HuH-7 (cell line): ENCODE data around the gene CPA4.
"Not testable (repeated sequence)": the region's sequence is repeated elsewhere in the genome, so short reads cannot be mapped to it uniquely, and the experiment has no call there.

ENCODE experiments used
- DNase-seq: peaks from one replicate; pipeline ENCODE4 v3.0.0; 2011; ENCODE audit warnings: low spot score

The CPA4 gene, protein sequence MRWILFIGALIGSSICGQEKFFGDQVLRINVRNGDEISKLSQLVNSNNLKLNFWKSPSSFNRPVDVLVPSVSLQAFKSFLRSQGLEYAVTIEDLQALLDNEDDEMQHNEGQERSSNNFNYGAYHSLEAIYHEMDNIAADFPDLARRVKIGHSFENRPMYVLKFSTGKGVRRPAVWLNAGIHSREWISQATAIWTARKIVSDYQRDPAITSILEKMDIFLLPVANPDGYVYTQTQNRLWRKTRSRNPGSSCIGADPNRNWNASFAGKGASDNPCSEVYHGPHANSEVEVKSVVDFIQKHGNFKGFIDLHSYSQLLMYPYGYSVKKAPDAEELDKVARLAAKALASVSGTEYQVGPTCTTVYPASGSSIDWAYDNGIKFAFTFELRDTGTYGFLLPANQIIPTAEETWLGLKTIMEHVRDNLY

GRCh38 chr7:130292682-130293257 is at the start of gene CPA4:
TSS of gene CPA4 (plus strand) at chr7:130293161. CDS start at chr7:130293181, 20 bp downstream.
- DNase-seq = no peak

DNA sequence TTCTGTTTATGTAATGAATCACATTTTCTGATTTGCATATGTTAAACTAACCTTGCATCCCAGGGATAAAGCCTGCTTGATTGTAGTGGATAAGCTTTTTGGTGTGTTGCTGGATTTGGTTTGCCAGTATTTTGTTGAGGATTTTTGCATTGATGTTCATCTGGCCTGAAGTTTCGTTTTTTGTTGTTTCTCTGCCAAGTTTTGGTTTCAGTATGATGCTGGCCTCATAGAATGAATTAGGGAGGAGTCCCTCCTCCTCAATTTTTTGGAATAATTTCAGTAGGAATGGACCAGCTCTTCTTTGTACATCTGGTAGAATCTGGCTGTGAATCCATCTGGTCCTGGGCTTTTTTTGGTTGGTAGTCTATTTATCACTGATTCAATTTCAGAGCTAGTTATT is 49.5 kb upstream of the CPA4 start:
- DNase-seq = not testable (repeated sequence)

GRCh38 chr7:130246491-130246890 is 46.5 kb upstream of the CPA4 start:
- DNase-seq = not testable (repeated sequence)

GRCh38 chr7:130248842-130249241 is 44.1 kb upstream of the CPA4 start:
- not testable (repeated sequence) for DNase-seq

DNA sequence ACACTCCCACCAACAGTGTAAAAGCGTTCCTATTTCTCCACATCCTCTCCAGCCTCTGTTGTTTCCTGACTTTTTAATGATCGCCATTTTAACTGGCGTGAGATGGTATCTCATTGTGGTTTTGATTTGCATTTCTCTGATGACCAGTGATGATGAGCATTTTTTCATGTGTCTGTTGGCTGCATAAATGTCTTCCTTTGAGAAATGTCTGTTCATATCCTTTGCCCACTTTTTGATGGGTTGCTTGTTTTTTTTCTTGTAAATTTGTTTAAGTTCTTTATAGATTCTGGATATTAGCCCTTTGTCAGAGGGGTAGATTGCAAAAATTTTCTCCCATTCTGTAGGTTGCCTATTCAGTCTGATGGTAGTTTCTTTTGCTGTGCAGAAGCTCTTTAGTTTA is 43.3 kb upstream of the CPA4 start:
- DNase-seq = not testable (repeated sequence)

DNA sequence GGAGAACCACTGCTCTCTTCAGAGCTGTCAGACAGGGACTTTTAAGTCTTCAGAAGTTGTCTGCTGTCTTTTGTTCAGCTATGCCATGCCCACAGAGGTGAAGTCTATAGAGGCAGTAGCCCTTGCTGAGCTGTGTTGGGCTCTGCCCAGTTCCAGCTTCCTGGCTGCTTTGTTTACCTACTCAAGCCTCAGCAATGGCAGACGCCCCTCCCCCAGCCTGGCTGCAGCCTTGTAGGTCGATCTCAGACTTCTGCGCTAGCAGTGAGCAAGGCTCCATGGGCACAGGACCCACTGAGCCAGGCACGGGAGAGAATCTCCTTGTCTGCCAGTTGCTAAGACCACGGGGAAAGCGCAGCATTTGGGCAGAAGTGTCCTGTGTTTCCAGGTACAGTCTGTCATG is 38.4 kb upstream of the CPA4 start:
- DNase-seq = no peak

DNA sequence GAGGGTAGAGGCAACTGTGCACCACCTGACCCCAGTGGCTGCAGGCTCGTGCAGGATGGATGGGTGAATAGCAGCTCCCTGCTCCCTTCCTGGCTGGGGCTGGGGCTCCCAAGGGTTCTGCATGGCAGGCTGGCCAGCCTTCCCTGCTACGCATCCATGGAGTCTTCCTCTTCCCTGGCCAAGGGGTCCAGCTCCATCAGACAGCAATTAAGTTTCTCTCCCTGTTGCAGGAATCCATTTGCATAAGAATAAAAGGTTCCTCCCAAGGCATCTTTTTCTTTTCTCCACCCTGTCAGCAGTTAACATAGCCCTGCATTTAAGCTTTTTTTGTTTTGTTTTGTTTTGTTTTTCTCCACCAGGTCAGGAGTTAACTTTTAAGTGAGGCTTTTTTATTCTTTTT is 36.3 kb upstream of the CPA4 start:
- DNase-seq = no peak

- DNase-seq = no peak
Measured at GRCh38 chr7:130258494-130259078, 34.4 kb upstream of the CPA4 start.

- no peak for DNase-seq
Measured at GRCh38 chr7:130262448-130262847, 30.5 kb upstream of the CPA4 start.

GRCh38 chr7:130263130-130263529 is 29.8 kb upstream of the CPA4 start:
- DNase-seq = no peak

GRCh38 chr7:130266258-130266960 is 26.6 kb upstream of the CPA4 start, which contains the start of gene CPA2:
TSS of gene CPA2 (plus strand) at chr7:130266863. CDS start at chr7:130266882, 19 bp downstream.
- no peak for DNase-seq

DNA sequence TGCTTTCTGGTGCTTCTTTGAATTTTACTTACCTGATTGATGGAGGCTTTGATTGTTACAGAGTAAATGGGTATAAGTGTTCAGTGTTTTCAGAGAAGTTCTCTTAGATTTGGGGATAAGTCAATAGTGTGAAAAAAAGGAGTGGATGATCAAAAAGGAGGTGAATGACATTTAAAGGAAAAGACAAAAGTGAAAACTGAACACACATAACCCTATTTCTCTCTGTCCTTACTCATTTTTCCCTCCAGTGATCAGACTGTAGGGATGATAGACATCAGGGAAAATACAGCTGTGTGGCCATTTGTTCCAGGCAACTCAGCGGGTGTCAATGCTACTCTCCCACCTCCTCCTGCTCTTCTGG is 26.0 kb upstream of the CPA4 start:
- no peak for DNase-seq

- DNase-seq = no peak
Measured at GRCh38 chr7:130268463-130269317, 24.3 kb upstream of the CPA4 start.

DNA sequence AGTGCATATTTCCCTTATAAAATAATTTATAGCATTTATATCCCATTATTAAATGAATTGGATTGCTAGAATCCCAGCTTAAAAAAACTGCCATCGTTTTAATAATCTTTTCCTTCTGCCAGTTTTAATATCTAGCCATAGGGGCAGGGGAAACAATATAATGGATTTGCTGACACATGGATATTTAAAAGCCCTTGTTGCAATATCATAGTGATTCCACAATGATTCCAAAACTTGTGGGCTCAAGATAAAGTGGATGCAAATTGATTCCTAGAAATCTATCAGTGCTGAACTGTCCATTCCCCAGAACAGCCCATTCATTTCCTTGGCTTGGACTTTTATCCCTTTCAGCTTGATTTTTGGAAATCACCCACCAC is 23.7 kb upstream of the CPA4 start:
- no peak for DNase-seq

GRCh38 chr7:130270947-130271800 is 21.8 kb upstream of the CPA4 start:
- DNase-seq = no peak

- DNase-seq = no peak
Measured at GRCh38 chr7:130272381-130273080, 20.4 kb upstream of the CPA4 start.

DNA sequence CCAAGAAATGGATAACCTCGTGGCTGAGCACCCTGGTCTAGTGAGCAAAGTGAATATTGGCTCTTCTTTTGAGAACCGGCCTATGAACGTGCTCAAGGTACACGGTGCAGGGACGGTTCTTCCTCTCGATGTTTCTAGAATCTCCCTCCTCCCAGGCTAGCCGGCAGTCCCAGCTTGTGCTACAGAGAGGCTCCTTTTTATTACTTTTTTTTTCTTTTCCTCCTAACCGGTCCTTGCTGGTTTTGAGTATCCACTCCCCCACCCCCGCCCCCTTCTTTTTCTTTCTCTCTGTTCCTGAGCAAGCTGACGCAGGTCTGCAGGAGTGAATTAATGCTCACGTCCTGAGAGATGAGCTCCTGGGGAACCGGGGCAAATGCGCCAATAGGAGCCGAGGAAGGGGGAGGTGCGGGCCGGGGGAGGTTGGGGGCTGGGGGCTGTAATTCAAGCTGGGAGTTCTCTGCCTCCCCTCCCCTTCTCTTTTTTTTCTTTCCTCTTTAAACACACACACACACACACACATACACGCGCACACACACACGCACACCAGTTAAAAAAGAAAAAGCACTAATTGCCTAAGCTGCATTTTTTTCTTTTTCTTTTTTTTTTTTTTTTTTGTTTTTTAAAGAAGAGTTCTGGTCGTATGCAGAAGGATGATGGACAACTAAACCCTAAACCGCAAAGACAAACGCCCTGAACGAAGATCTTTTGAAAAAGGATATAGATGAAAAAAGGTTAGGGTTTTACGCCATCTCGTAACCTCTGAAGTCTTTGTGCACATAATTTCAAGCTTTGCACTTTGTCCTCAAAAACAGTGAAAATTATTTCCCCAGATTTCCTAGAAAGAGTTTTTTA is 19.7 kb upstream of the CPA4 start:
- DNase-seq = no peak

GRCh38 chr7:130273933-130274255 is 19.1 kb upstream of the CPA4 start:
- no peak for DNase-seq

- no peak for DNase-seq
Measured at GRCh38 chr7:130274296-130274695, 18.7 kb upstream of the CPA4 start.
